K562 (cell line): ENCODE data around the gene SYMPK. TPM values are rescaled to one million over a fixed set of nuclear protein-coding genes. Genes with fewer than 3 reads are reported as not detected.

Experiments
- ATAC-seq: fragments of 200-7000 bp; cut with Tn5 transposase; 3 replicates; pipeline ENCODE4 v1.9.1; 2020; ENCODE audit warnings: moderate library complexity
- BruUV-seq: library from RNA; stranded (reverse); fragments of 400-500 nt; replicated peaks from 2 replicates; lab custom pipeline; 2021; lab: Mats Ljungman, UMichigan
- CTCF ChIA-PET: fragments of 300-600 bp; formaldehyde crosslinking; extraction: SDS; loops from one replicate; lab custom pipeline; 2021; ENCODE audit warnings: low intra/inter-chr PET ratio; lab: Yijun Ruan, JAX
- POLR2A ChIA-PET: fragments of 300-600, 350-650 bp; sonication (Branson Sonifier 250); formaldehyde crosslinking; extraction: SDS; loops from one replicate; lab custom pipeline; 2021; ENCODE audit warnings: antibody characterized with exemption, inconsistent platforms; lab: Yijun Ruan, JAX
- DNase-seq, 4 experiments: peaks; one replicate each; pipeline versions ENCODE4 v3.0.0 to v3.0.0-alpha.2; 2011 to 2018; ENCODE audit warnings: low spot score in 3 of 4, mixed read lengths in 3 of 4; ENCODE audit errors: extremely low read depth in 1 of 4
- FAIRE-seq: peaks from 2 replicates; lab custom pipeline; 2011; peaks lifted over from hg19 to GRCh38; lab: Jason Lieb, UNC
- H2AFZ ChIP-seq: 2 replicates; pipeline ENCODE4 v1.6.0; 2011; ENCODE audit warnings: low read depth, low read length, control low read depth, inconsistent platforms
- H3K27ac ChIP-seq: fragments of 200-600 bp; 3 replicates; pipeline ENCODE4 v1.8.0; 2011; ENCODE audit warnings: low read depth, mild to moderate bottlenecking, control low read depth, inconsistent platforms, low read length, moderate library complexity, mixed read lengths; ENCODE audit errors: extremely low read depth
- H3K27me3 ChIP-seq, 2 experiments: fragments of 300-600 bp in 1 of 2; 2 replicates in 1 of 2; 3 replicates in 1 of 2; pipeline versions ENCODE4 v1.6.0 to v1.8.0; 2011; ENCODE audit warnings: inconsistent platforms in 2 of 2, low read length in 2 of 2, mild to moderate bottlenecking in 1 of 2, mixed read lengths in 1 of 2, moderate library complexity in 1 of 2; ENCODE audit not compliant: control insufficient read depth in 2 of 2, insufficient read depth in 2 of 2
- H3K36me3 ChIP-seq: fragments of 300-600 bp; 3 replicates; pipeline ENCODE4 v1.8.0; 2011; ENCODE audit warnings: mild to moderate bottlenecking, low read length, inconsistent platforms; ENCODE audit not compliant: control insufficient read depth, insufficient read depth
- H3K4me1 ChIP-seq, 2 experiments: fragments of 200-600 bp in 1 of 2; replicated peaks in 1 of 2; 2 replicates in 1 of 2; 3 replicates in 1 of 2; pipeline versions ENCODE4 v1.5.1 to v1.8.0; 2011; ENCODE audit warnings: inconsistent platforms in 2 of 2, low read length in 2 of 2, mild to moderate bottlenecking in 1 of 2, mixed read lengths in 1 of 2, moderate library complexity in 1 of 2; ENCODE audit not compliant: control insufficient read depth in 2 of 2, insufficient read depth in 2 of 2
- H3K4me2 ChIP-seq: 2 replicates; pipeline ENCODE4 v1.6.1; 2011; ENCODE audit warnings: low read length, control low read depth, inconsistent platforms, mixed read lengths; ENCODE audit not compliant: insufficient read depth
- H3K4me3 ChIP-seq: fragments of 200-600 bp; sonication (generic), shearing (Covaris generic); 2 replicates; pipeline ENCODE4 v1.5.1; 2016; ENCODE audit warnings: control low read depth, inconsistent platforms
- H3K79me2 ChIP-seq: fragments of 200-600 bp; 3 replicates; pipeline ENCODE4 v1.8.0; 2011; ENCODE audit warnings: low read length, inconsistent platforms; ENCODE audit not compliant: control insufficient read depth, insufficient read depth
- H3K9ac ChIP-seq, 2 experiments: 2 replicates each; pipeline versions ENCODE4 v1.6.0 to v1.6.1; 2011; ENCODE audit warnings: low read depth in 2 of 2, low read length in 2 of 2, control low read depth in 1 of 2, inconsistent platforms in 1 of 2, mild to moderate bottlenecking in 1 of 2, mixed read lengths in 1 of 2; ENCODE audit not compliant: insufficient read depth in 1 of 2
- H3K9me1 ChIP-seq: one replicate; pipeline ENCODE4 v1.6.0; 2011; ENCODE audit warnings: inconsistent platforms, mild to moderate bottlenecking, low read length, moderate library complexity; ENCODE audit not compliant: control insufficient read depth, insufficient read depth
- H3K9me3 ChIP-seq: replicated peaks from 2 replicates; pipeline ENCODE4 v1.5.1; 2011; ENCODE audit warnings: low read depth, low read length, inconsistent platforms; ENCODE audit not compliant: control insufficient read depth, insufficient read depth
- H4K20me1 ChIP-seq: replicated peaks from 2 replicates; pipeline ENCODE4 v1.6.1; 2011; ENCODE audit warnings: low read length, inconsistent platforms, mixed read lengths; ENCODE audit not compliant: control insufficient read depth, insufficient read depth
- BMI1 ChIP-seq: fragments of 150-350 bp; IDR thresholded peaks from 2 replicates; pipeline ENCODE4 v1.6.1; 2014; ENCODE audit warnings: low read length
- ETV5 ChIP-seq: sonication (generic); formaldehyde crosslinking; IDR thresholded peaks from 2 replicates; pipeline ENCODE4 v1.4.0; 2020; ENCODE audit warnings: low read depth, mild to moderate bottlenecking, missing genetic modification reagents
- FIP1L1 ChIP-seq: fragments of 200-400 bp; formaldehyde crosslinking; IDR thresholded peaks from 2 replicates; pipeline ENCODE4 v1.6.1; 2018; ENCODE audit warnings: mild to moderate bottlenecking, low read depth, low read length; ENCODE audit not compliant: poor library complexity, severe bottlenecking
- HIVEP1 ChIP-seq: fragments of 250-450 bp; sonication (Bioruptor Pico); IDR thresholded peaks from 2 replicates; pipeline ENCODE4 v1.4.0; 2020; ENCODE audit warnings: mild to moderate bottlenecking
- KDM5B ChIP-seq: fragments of 200-600 bp; sonication (generic); IDR thresholded peaks from 2 replicates; pipeline ENCODE4 v1.6.1; 2012; ENCODE audit warnings: low read depth, mild to moderate bottlenecking, moderate library complexity, low read length, control low read depth, inconsistent platforms; ENCODE audit not compliant: insufficient replicate concordance
- PHF8 ChIP-seq: fragments of 200-600 bp; sonication (generic); IDR thresholded peaks from 2 replicates; pipeline ENCODE4 v1.6.1; 2012; ENCODE audit warnings: mixed run types, mild to moderate bottlenecking, inconsistent platforms, low read length, moderate library complexity, borderline replicate concordance
- RCOR1 ChIP-seq, 2 experiments: IDR thresholded peaks; 2 replicates each; pipeline ENCODE4 v1.6.1; 2012; ENCODE audit warnings: low read depth in 2 of 2, low read length in 2 of 2, borderline replicate concordance in 1 of 2, improper control_type of control experiment in 1 of 2
- RUNX1 ChIP-seq: sonication (generic); IDR thresholded peaks from 2 replicates; pipeline ENCODE4 v1.6.1; 2016; ENCODE audit warnings: antibody characterized with exemption, low read depth
- SIN3B ChIP-seq: fragments of 450-650 bp; IDR thresholded peaks from 2 replicates; pipeline ENCODE4 v1.6.1; 2017; ENCODE audit warnings: low read depth, mild to moderate bottlenecking, moderate library complexity
- SMC3 ChIP-seq: conservative IDR thresholded peaks from 2 replicates; pipeline ENCODE4 v1.6.1; 2011; ENCODE audit warnings: low read depth, low read length, improper control_type of control experiment; ENCODE audit not compliant: insufficient read depth
- ZFP1 ChIP-seq: fragments of 450-650 bp; formaldehyde crosslinking; IDR thresholded peaks from 2 replicates; pipeline ENCODE4 v1.4.0; 2020; ENCODE audit warnings: mild to moderate bottlenecking, mixed read lengths
- ZNF311 ChIP-seq: fragments of 250-450 bp; sonication (Bioruptor Pico); IDR thresholded peaks from 2 replicates; pipeline ENCODE4 v1.4.0; 2020; ENCODE audit warnings: mild to moderate bottlenecking, moderate library complexity
- ZNF324 ChIP-seq: fragments of 250-450 bp; sonication (Bioruptor Pico); IDR thresholded peaks from 2 replicates; pipeline ENCODE4 v1.4.0; 2020; ENCODE audit warnings: mild to moderate bottlenecking
- ZNF583 ChIP-seq: fragments of 250-450 bp; sonication (Bioruptor Pico); IDR thresholded peaks from 2 replicates; pipeline ENCODE4 v1.4.0; 2020
- WGBS: fragments of 100-300 bp; shearing (Covaris generic); methylation state at CpG from one replicate; pipeline ENCODE4 v1.1.6; 2016; ENCODE audit warnings: low coverage, mixed read lengths; ENCODE audit not compliant: insufficient coverage; ENCODE audit errors: missing lambda C conversion rate; 5-methylcytosine and 5-hydroxymethylcytosine counted together
- in situ Hi-C: fragments of 300-500 bp; cut with MboI; formaldehyde crosslinking; loops from 4 replicates; pipeline ENCODE4 v1.15.0; 2018; ENCODE audit warnings: inconsistent platforms, mixed read lengths
- intact Hi-C: fragments of 100-400 bp; cut with micrococcal nuclease; formaldehyde crosslinking; loops from 2 replicates; pipeline ENCODE4 v1.14.2; 2022
- polyA plus RNA-seq, 8 experiments: library from polyadenylated mRNA; depleted of rRNA in 4 of 8; stranded (reverse) in 5 of 8; unstranded in 3 of 8; fragments of >200 nt; fragmentation: Nextera tagmentation in 2 of 8; fragmentation: Illumina TruSeq in 1 of 8; extraction: Ambion mirVana in 2 of 8; extraction: Trizol in 1 of 8; gene quantifications; 2 replicates each; pipeline versions ENCODE4 v1.2.1 to v1.2.3, GENCODE V29; 2011 to 2014; ENCODE audit warnings: inconsistent platforms in 1 of 8, missing spikeins in 1 of 8
- total RNA-seq, 7 experiments: library from RNA; depleted of rRNA in 6 of 7; stranded (reverse); fragments of >200 nt in 6 of 7; fragmentation: Illumina TruSeq in 2 of 7; extraction: Trizol in 2 of 7; gene quantifications; 2 replicates each; pipeline versions ENCODE4 v1.2.1 to v1.2.3, GENCODE V29; 2011 to 2021; ENCODE audit warnings: low replicate concordance in 1 of 7
- TF ChIP-seq, protein P1 (sequence below): sonication (generic); formaldehyde crosslinking; IDR thresholded peaks from 2 replicates; pipeline ENCODE4 v1.8.1; 2023; ENCODE audit warnings: mild to moderate bottlenecking, missing genetic modification reagents, moderate library complexity
- TF ChIP-seq, protein P2 (sequence below), 3 experiments: IDR thresholded peaks in 2 of 3; conservative IDR thresholded peaks in 1 of 3; 2 replicates each; pipeline ENCODE4 v1.5.1; 2011 to 2012; ENCODE audit warnings: low read length in 3 of 3, mild to moderate bottlenecking in 3 of 3, control low read depth in 2 of 3, improper control_type of control experiment in 1 of 3, inconsistent platforms in 1 of 3, low read depth in 1 of 3, mixed read lengths in 1 of 3, moderate library complexity in 1 of 3; ENCODE audit not compliant: insufficient read depth in 2 of 3

The SYMPK gene
- total and polyA plus RNA-seq, 9 of the 15 experiments (the other 6 are each of a cell fraction or from before 2014, with no cell fraction given): 0.73 to 95.5 (median 58.4) TPM

DNA sequence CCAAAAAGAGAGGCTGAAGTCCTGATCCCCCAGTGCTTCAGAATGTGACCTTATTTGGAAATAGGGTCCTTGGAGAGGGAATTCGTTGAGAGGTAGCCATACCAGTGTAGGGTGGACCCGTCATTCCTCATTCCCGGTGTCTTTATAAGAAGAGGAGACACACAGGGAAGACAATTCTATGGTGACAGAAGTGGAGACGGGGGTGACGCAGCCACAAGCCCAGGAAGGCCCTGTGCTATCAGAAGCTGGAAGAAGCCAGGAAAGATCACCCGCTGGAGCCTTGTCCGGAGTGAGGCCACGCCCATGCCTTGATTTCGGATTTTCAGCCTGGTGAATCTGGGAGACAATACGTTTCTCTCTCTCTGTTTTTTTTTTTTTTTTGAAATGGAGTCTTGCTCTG, 42.1 kb upstream of the SYMPK start (continued):
- TF ChIP-seq FIP1L1 (no peak), ZFP1 (CRISPR knock-in tag) (no peak), KDM5B (no peak), ZNF324 (CRISPR knock-in tag) (no peak)

GRCh38 chr19:45902651-45903625, 40.0 kb upstream of the SYMPK start:
- intact Hi-C loops (loop anchor here (1.0 kb wide), 1 partner anchor 40 kb away; the partner anchor contains the start of gene SYMPK), in situ Hi-C loops (no loop called here)
- ChIA-PET CTCF (no interaction called here), POLR2A (interaction anchor here (0.6 to 2.0 kb wide), 9 partner anchors 8 to 131 kb away, joined by 3 to 12 read pairs (median 3); partner anchors contain the start of genes IRF2BP1 and SYMPK)
- FAIRE-seq (peak; percentile 97), ATAC-seq (peak; percentile 92), DNase-seq (peak; percentile 99 to 100 (median 100))
- Histone ChIP-seq H3K9me1 (no peaks in the 10 kb centered on the region), H4K20me1 (no peaks in the 10 kb centered on the region), H3K4me2 (peak overlapping the region; percentile 86), H3K4me1 (peaks cover 6 to 25% of the 10 kb centered on the region in 2 experiments; a peak in 4 of 5 replicates), H3K4me3 (peak overlapping the region; percentile 52), H3K36me3 (peaks cover 24% of the 10 kb centered on the region), H3K79me2 (peaks cover 20% of the 10 kb centered on the region), H3K27ac (no peak overlapping the region; the same call in 2 of the 3 replicates), H3K27me3 (no peaks in the 10 kb centered on the region), H3K9me3 (no peaks in the 10 kb centered on the region), H3K9ac (peak overlapping the region; percentile 75 to 94; a peak in 3 of 4 replicates), H2AFZ (peak overlapping the region; percentile 93)
- WGBS: 12% methylated on average over 73 of the region's 73 CpGs
- no TSS peak for BruUV-seq
- TF ChIP-seq PHF8 (peak; percentile 79; the same call in 1 of the 2 replicates), ETV5 (CRISPR knock-in tag) (no peak), ZNF583 (CRISPR knock-in tag) (peak; percentile 65; the same call in 1 of the 2 replicates), SMC3 (no peak), ZNF311 (CRISPR knock-in tag) (no peak), BMI1 (0 out of 2 replicates have a peak, but pooled peaks have one; percentile 38), HIVEP1 (CRISPR knock-in tag) (peak; percentile 58; the same call in 1 of the 2 replicates), RUNX1 (no peak), RCOR1 (IDR thresholded peaks at IDR 0.05; ENCODE audit: borderline replicate concordance in 1 of 2, low read depth in 2 of 2, low read length in 2 of 2) (peak; percentile 27 to 95; a peak in 2 of 4 replicates), SIN3B (no peak)
- TF ChIP-seq, protein P1, sequence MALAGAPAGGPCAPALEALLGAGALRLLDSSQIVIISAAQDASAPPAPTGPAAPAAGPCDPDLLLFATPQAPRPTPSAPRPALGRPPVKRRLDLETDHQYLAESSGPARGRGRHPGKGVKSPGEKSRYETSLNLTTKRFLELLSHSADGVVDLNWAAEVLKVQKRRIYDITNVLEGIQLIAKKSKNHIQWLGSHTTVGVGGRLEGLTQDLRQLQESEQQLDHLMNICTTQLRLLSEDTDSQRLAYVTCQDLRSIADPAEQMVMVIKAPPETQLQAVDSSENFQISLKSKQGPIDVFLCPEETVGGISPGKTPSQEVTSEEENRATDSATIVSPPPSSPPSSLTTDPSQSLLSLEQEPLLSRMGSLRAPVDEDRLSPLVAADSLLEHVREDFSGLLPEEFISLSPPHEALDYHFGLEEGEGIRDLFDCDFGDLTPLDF (CRISPR knock-in tag): peak; percentile 67; the same call in 1 of the 2 replicates
- TF ChIP-seq, protein P2, sequence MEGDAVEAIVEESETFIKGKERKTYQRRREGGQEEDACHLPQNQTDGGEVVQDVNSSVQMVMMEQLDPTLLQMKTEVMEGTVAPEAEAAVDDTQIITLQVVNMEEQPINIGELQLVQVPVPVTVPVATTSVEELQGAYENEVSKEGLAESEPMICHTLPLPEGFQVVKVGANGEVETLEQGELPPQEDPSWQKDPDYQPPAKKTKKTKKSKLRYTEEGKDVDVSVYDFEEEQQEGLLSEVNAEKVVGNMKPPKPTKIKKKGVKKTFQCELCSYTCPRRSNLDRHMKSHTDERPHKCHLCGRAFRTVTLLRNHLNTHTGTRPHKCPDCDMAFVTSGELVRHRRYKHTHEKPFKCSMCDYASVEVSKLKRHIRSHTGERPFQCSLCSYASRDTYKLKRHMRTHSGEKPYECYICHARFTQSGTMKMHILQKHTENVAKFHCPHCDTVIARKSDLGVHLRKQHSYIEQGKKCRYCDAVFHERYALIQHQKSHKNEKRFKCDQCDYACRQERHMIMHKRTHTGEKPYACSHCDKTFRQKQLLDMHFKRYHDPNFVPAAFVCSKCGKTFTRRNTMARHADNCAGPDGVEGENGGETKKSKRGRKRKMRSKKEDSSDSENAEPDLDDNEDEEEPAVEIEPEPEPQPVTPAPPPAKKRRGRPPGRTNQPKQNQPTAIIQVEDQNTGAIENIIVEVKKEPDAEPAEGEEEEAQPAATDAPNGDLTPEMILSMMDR (IDR thresholded peaks at IDR 0.05 in 2 of 3, conservative IDR thresholded peaks at IDR 0.05 in 1 of 3; ENCODE audit: insufficient read depth in 2 of 3, low read depth in 1 of 3, low read length in 3 of 3): no peak
